ENCODE results near the gene TMEM9. TPM values are rescaled to one million over a fixed set of nuclear protein-coding genes. Genes with fewer than 3 reads are reported as not detected.
A peak's percentile ranks its signal among the peaks of the same experiment; 100 is the strongest.

TMEM9 gene
- total RNA-seq, 4 donors from 2014 or later = 51.7 to 61.5 (median 56.7) TPM

GRCh38 chr1:201085902-201086735 is 68.2 kb downstream of the TMEM9 start:
- peak; percentile 23 to 59 (median 48) for TF ChIP-seq CTCF (IDR thresholded peaks at IDR 0.05)
- TF ChIP-seq EP300 (IDR thresholded peaks at IDR 0.05) = no peak
- Histone ChIP-seq H3K9me3 (no peaks in the 10 kb centered on the region), H3K27me3 (peaks cover 4% of the 10 kb centered on the region), H3K4me1 (no peaks in the 10 kb centered on the region), H3K4me3 (no peak overlapping the region), H3K36me3 (no peaks in the 10 kb centered on the region), H3K27ac (no peak overlapping the region)
- WGBS, 2 donors (ENCODE audit: low coverage in 1 of 2) = 84 to 93% methylated on average over 7 to 10 of the region's 12 CpGs
- peak; percentile 40 for ATAC-seq

Other genes starting within 250 kb of the TMEM9 start
- 1 to 10 TPM; 1.2 to 1.9 (median 1.6) TPM for gene KIF21B, start 130.8 kb downstream of the TMEM9 start, total RNA-seq
- not detected for gene CACNA1S, start 42.0 kb downstream of the TMEM9 start, total RNA-seq
- gene ASCL5, start 27.3 kb downstream of the TMEM9 start, total RNA-seq = not detected
- not detected for gene IGFN1, start 36.4 kb upstream of the TMEM9 start, total RNA-seq
- gene PKP1, start 129.0 kb upstream of the TMEM9 start, total RNA-seq = 10 to 100 TPM in 1 of 4 donors, 1 to 10 TPM in 2, under 1 TPM in 1; 0.27 to 12.8 (median 4.0) TPM
- gene TNNT2, start 223.2 kb upstream of the TMEM9 start, total RNA-seq = under 1 TPM in 3 of 4 donors, not detected in 1; 0.47 to 0.94 (median 0.81) TPM
- 10 to 100 TPM in 1 of 4 donors, 1 to 10 TPM in 3; 1.2 to 24.1 (median 1.9) TPM for gene LAD1, start 244.8 kb upstream of the TMEM9 start, total RNA-seq